CD4-positive, alpha-beta T cell treated with Interleukin-15 for 1 hour (primary cell): ENCODE data around the gene KAZN.

ENCODE experiments used
- DNase-seq: peaks from one replicate; pipeline ENCODE4 v3.0.0-alpha.2; 2020

KAZN gene

GRCh38 chr1:14808768-14809167, 210.3 kb downstream of the KAZN start:
- DNase-seq = no peak

GRCh38 chr1:14809191-14809981, 210.9 kb downstream of the KAZN start:
- DNase-seq = no peak

- DNase-seq = no peak
These were observed 212.3 kb downstream of the KAZN start for GRCh38 chr1:14810595-14811361.

GRCh38 chr1:14811573-14811972, 213.1 kb downstream of the KAZN start:
- no peak for DNase-seq

GRCh38 chr1:14812189-14812588, 213.7 kb downstream of the KAZN start:
- DNase-seq = no peak

GRCh38 chr1:14815175-14815877, 216.8 kb downstream of the KAZN start:
- no peak for DNase-seq

GRCh38 chr1:14817223-14818170, 219.0 kb downstream of the KAZN start:
- DNase-seq = no peak

- no peak for DNase-seq
These were observed 222.0 kb downstream of the KAZN start for GRCh38 chr1:14820295-14821085.

- DNase-seq = no peak
These were observed 224.0 kb downstream of the KAZN start for GRCh38 chr1:14822493-14822892.

- DNase-seq = no peak
These were observed 224.5 kb downstream of the KAZN start for GRCh38 chr1:14822996-14823395.

- no peak for DNase-seq
These were observed 225.9 kb downstream of the KAZN start for GRCh38 chr1:14824314-14824915.

GRCh38 chr1:14825396-14825795, 226.9 kb downstream of the KAZN start:
- no peak for DNase-seq

GRCh38 chr1:14826172-14826636, 227.7 kb downstream of the KAZN start:
- DNase-seq = no peak

- no peak for DNase-seq
These were observed 228.3 kb downstream of the KAZN start for GRCh38 chr1:14826731-14827326.

GRCh38 chr1:14827870-14828269, 229.4 kb downstream of the KAZN start:
- DNase-seq = no peak

- DNase-seq = no peak
These were observed 230.2 kb downstream of the KAZN start for GRCh38 chr1:14828665-14829064.

- no peak for DNase-seq
These were observed 237.2 kb downstream of the KAZN start for GRCh38 chr1:14835725-14836124.

GRCh38 chr1:14836426-14837140, 238.1 kb downstream of the KAZN start:
- DNase-seq = no peak

GRCh38 chr1:14840374-14840773, 241.9 kb downstream of the KAZN start:
- DNase-seq = no peak

- no peak for DNase-seq
These were observed 243.0 kb downstream of the KAZN start for GRCh38 chr1:14841456-14841855.
